Esophagus muscularis mucosa (tissue), 4 donors: ENCODE data around the gene DUSP22.

Source experiments
- CTCF ChIP-seq, 3 experiments: fragments of 200-600 bp in 2 of 3; fragments of 450-650 bp in 1 of 3; sonication (generic) in 2 of 3; IDR thresholded peaks; one replicate each; pipeline ENCODE4 v1.5.1; 2017 to 2019; ENCODE audit warnings: antibody characterized with exemption in 3 of 3, mild to moderate bottlenecking in 2 of 3, moderate library complexity in 1 of 3
- EP300 ChIP-seq: sonication (generic); formaldehyde crosslinking; IDR thresholded peaks from one replicate; pipeline ENCODE4 v1.6.1; 2017; ENCODE audit warnings: antibody characterized with exemption
- POLR2A ChIP-seq: fragments of 450-650 bp; IDR thresholded peaks from one replicate; pipeline ENCODE4 v1.6.1; 2017; ENCODE audit warnings: antibody characterized with exemption, moderate library complexity, mild to moderate bottlenecking, low read depth

- TF ChIP-seq POLR2A: no peak
- TF ChIP-seq CTCF (IDR thresholded peaks at IDR 0.05): no peak
- TF ChIP-seq EP300: no peak
Measured at GRCh38 chr6:264626-265025, 27.7 kb upstream of the DUSP22 start.
